HG03108 (cell line): ENCODE data around the gene NOX4.
"Not testable (repeated sequence)": the region's sequence is repeated elsewhere in the genome, so short reads cannot be mapped to it uniquely, and the experiment has no call there.

Experiments used
- ATAC-seq: cut with Tn5 transposase; IDR thresholded peaks from one replicate; pipeline ENCODE4 v1.9.1; 2021; ENCODE audit warnings: moderate library complexity; ENCODE audit not compliant: unreplicated experiment

NOX4 gene

GRCh38 chr11:89309321-89309985, 181.7 kb downstream of the NOX4 start:
- ATAC-seq = not testable (repeated sequence)

DNA sequence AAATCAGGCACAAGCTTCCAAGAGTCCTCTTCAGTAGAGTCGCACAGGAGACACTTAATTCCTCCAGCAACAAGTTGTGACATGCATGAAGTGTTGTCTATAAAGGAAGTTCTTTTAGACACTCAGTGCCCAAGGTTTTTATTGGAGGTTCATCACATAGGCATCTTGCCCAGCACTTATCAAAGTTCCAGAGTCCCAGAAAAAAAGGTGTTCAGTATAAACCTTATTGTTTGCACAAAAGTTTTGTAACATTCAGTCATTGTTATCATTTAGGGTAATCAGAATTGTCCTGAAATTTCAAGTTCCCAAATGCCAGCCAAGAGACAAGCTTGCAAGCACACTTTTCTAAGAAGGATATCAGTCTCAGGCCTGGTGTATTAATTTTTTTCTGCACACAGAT, 182.9 kb downstream of the NOX4 start:
- not testable (repeated sequence) for ATAC-seq

GRCh38 chr11:89303029-89303428, 188.1 kb downstream of the NOX4 start:
- ATAC-seq = not testable (repeated sequence)

GRCh38 chr11:89295023-89295422, 196.2 kb downstream of the NOX4 start:
- not testable (repeated sequence) for ATAC-seq

DNA sequence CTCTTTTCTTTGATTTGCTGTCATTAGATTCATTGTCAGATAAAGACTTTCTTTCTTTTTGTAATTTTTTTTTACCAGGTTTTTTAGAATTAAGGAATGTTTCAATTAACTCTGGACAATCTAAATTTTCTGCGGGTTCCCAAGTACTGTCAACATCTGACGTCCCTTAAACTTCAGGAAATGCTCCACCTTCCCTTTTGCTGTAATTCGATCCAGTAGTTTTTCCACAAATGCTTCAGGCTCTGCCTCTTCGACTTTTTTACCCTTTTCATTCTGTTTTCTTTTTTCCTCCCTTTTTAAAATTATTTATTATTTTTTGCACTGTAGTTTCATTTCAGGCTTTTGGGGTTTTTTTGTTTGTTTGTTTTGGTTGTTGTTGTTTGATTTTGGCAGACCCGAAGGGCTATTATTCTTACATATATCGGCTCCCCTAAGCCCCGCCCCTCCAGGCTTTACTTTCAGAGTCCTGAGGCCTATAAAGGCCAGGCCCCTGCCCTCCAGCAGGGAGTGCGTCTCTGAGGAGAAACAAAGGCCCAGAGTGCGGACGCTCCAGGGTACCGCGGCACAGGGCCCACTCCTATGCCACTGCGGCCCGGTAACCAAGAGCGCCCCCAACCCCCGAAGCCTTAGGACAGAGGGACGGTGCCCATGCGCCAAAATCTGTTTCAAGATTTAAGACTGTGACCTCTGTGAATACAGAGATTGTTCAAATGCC, 197.1 kb downstream of the NOX4 start:
- ATAC-seq = no peak

DNA sequence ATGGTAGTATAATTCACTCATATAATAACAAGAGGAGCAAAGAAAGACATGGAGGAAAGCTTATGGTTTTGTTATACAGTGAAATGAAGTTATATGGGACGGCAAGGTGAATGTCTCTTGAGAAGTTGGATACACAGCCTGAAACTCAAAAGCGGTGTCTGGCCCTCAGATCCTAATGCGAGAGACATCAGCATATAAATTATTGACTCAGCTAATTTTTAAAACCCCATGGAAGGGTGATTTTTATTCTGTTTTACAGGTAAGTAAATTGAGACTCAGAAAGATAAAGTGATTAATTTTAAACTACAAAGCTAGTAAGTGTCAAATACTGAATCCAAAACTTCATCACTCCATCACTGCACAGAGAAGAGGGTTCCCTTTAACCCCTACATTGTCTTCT, 203.2 kb downstream of the NOX4 start:
- not testable (repeated sequence) for ATAC-seq

- not testable (repeated sequence) for ATAC-seq
Measured at GRCh38 chr11:89286601-89287000, 204.6 kb downstream of the NOX4 start.

DNA sequence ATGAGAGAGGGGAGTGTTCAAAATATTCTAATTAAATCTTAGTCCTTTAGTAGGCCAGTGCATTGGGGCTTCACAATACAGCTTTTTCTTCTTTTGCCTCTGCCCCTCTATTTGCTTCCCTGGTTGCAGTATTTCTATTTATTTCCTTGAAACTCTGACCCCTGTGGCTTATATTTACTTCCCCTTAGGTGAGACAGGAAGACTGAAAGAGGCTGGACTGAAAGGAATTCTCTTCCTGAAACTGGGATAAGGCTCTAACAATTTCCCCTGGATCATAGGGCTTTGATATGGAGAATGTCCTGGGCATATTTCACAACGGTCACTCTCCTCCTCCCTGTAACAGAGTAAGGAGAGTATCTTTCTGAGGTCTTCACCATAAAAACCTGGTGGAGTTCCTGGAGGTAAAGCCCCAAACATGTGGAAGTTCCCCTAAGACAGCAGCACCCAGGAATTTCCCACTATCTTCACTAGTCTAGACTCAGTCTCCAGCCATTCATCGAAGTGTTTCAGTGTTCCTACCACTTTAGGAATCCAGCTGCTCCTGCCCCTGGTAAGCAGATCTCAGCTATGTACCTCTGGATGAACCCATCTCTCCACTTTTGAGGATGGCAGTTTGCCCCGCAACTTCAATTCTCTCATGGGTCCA, 210.0 kb downstream of the NOX4 start:
- ATAC-seq = not testable (repeated sequence)

DNA sequence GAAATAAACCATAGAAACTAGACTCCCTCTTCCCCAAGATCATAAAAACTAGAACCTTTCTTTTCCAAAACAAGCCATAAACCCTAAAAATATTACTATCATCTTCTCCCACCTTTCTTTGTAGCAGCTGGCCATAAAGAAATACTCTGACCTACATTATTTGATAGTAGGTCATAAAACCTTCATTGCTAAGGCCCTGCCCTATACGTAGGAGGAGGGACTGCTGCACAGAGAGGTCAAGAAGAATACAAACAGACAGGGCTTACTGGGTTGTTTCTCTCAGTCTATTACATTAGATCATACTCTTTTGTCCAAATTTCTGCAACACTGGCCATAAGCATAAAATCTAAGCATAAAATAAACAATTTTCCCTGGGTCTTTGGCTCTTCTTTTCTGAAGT, 212.0 kb downstream of the NOX4 start:
- ATAC-seq = no peak

- ATAC-seq = no peak
Measured at GRCh38 chr11:89275966-89276365, 215.2 kb downstream of the NOX4 start.
